Gastrocnemius medialis (tissue), 4 donors: ENCODE measurements around the gene ABCG4.

ENCODE experiments used
- CTCF ChIP-seq, 5 experiments: fragments of 450-650 bp in 3 of 5; fragments of 200-600 bp in 2 of 5; sonication (generic) in 2 of 5; IDR thresholded peaks in 4 of 5; conservative IDR thresholded peaks in 1 of 5; 1 replicate in 4 of 5; 2 replicates in 1 of 5; pipeline ENCODE4 v1.5.1; 2016 to 2019; ENCODE audit warnings: antibody characterized with exemption in 5 of 5, mild to moderate bottlenecking in 3 of 5, moderate library complexity in 3 of 5
- POLR2A ChIP-seq, 2 donors: fragments of 450-650 bp; IDR thresholded peaks; one replicate each; pipeline ENCODE4 v1.6.1; 2017; ENCODE audit warnings: antibody characterized with exemption in 2 of 2, mild to moderate bottlenecking in 2 of 2, moderate library complexity in 2 of 2

DNA sequence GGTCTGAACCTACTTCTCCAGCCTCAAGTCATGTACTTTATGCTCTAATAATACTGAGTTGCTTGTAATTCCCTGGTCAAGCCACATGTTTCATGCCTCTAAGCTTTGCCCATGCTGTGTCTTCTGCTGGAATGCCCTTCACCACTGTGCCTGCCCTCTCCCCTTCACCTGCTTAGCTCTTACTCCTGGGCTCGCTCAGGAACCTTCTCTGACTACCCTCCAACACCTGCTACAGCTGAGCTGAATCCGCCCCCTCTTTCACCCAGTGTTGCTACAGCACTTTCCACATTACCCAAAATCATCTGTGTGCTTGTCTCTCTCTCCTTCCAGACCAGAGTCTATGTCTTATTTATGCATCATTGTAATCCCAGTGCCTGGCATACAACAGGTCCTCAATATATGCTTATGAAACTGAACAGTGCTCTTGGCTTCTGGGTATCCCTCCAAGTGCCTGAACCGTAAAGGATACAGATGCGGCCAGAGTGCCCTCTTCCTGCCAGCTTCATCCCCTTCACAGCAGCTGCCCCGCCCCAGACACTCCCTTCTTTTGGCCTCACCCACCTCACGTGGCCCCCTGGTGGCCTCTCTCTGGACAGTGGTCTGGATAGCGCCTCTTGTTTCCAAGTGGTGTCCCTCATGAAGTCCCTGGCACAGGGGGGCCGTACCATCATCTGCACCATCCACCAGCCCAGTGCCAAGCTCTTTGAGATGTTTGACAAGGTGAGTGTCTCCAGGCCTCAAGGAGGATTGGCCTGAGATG lies 7.1 kb downstream of the ABCG4 start:
- TF ChIP-seq CTCF (IDR thresholded peaks at IDR 0.05 in 4 of 5, conservative IDR thresholded peaks at IDR 0.05 in 1 of 5) (no peak), POLR2A (IDR thresholded peaks at IDR 0.05) (no peak)
